GM13976 (cell line): ENCODE results near the gene CDC42BPG.
A peak's percentile ranks its signal among the peaks of the same experiment; 100 is the strongest.

ENCODE experiments used
- DNase-seq: peaks from one replicate; pipeline ENCODE4 v3.0.0; 2012; ENCODE audit warnings: low spot score
- in situ Hi-C: fragments of 300-500 bp; cut with MboI; formaldehyde crosslinking; loops from one replicate; pipeline ENCODE4 v1.12.0; 2022; ENCODE audit warnings: low sequenced_read_pairs, mixed read lengths, inconsistent platforms; ENCODE audit not compliant: unreplicated experiment
- TF ChIP-seq, protein P1 (sequence below): IDR thresholded peaks from 2 replicates; pipeline ENCODE4 v1.5.1; 2012; ENCODE audit warnings: borderline replicate concordance, mild to moderate bottlenecking; ENCODE audit not compliant: insufficient read depth; ENCODE audit errors: extremely low read depth, missing control alignments, control extremely low read depth

The CDC42BPG gene

DNA sequence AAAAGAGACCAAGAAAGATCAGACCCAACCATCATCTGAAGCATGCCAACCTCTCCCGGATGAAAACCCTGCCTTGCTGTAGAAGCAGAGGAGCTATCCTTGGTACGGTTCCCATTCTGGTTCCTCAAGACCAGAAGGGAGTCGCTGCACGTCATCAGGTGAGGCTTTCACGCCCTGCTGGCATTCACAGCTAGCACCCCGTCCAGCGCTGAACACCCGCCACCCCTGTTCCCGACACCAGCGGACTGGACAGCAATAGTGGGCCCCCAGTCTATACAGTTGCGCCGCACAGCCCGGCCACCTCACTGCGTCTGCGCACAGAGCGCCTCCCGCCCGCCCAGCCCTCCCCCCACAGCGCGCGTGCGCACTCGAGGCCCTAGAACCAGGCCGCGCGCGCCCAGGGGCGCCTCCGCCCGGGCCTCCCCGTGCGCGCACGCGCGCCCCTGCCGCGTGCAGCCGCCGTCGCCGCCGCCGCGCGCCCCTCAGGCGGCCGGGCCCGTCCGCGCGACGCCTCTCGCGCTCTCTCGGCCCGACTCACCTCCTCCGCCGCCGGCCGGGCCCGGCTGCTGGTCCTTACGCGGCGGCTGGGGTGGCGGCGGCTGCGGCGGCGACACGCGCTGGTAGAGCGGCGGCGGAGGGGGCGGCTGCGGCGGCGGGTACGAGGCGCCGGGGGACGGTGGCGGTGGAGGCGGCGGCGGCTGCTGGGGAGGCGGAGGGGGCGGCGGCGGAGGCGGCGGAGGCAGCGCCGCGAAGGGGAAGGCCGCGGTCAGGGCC, 66.8 kb downstream of the CDC42BPG start:
- TF ChIP-seq, protein P1, sequence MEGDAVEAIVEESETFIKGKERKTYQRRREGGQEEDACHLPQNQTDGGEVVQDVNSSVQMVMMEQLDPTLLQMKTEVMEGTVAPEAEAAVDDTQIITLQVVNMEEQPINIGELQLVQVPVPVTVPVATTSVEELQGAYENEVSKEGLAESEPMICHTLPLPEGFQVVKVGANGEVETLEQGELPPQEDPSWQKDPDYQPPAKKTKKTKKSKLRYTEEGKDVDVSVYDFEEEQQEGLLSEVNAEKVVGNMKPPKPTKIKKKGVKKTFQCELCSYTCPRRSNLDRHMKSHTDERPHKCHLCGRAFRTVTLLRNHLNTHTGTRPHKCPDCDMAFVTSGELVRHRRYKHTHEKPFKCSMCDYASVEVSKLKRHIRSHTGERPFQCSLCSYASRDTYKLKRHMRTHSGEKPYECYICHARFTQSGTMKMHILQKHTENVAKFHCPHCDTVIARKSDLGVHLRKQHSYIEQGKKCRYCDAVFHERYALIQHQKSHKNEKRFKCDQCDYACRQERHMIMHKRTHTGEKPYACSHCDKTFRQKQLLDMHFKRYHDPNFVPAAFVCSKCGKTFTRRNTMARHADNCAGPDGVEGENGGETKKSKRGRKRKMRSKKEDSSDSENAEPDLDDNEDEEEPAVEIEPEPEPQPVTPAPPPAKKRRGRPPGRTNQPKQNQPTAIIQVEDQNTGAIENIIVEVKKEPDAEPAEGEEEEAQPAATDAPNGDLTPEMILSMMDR = no peak
- in situ Hi-C loops = no loop called here
- peak; percentile 94 for DNase-seq

DNA sequence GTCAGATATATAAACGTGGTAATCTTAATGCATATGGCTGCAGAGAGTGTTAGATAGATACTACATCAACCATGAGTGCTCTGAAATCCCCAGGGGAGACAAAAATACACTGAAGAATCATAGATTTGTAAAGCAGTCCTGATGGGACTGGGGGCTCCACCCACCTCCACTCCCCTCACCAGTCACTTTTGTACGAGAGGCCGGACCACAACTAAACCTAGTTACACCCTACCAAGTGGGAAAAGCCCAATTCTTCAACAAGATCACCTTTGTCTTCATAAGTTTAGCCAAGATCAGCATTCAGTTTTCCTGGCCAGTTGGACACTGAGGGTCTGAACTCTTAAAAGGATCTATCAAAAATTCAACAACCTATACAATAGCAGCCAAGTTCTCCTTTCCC, 67.6 kb downstream of the CDC42BPG start:
- TF ChIP-seq, protein P1 = no peak
- in situ Hi-C loops = no loop called here
- no peak for DNase-seq

DNA sequence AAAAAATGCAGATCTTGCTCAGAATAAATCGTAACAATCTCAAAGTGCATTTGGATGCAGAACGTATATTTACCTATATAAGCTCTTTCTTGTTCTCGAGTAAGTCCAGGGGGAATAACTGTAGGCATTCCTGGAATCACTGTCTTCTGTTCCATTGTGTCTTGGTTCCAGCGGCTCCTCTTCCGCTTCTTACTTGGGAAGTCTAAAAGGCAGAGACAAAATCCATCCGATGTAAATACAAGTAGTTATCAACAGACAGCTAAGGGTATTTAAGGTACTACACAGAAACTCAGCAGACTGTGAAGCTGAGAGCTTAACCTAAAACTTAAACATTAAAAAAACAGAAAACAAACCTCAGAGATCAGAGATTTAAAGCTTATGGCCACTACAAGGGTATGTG, 68.0 kb downstream of the CDC42BPG start:
- in situ Hi-C loops = no loop called here
- no peak for DNase-seq
- TF ChIP-seq, protein P1 = no peak

DNA sequence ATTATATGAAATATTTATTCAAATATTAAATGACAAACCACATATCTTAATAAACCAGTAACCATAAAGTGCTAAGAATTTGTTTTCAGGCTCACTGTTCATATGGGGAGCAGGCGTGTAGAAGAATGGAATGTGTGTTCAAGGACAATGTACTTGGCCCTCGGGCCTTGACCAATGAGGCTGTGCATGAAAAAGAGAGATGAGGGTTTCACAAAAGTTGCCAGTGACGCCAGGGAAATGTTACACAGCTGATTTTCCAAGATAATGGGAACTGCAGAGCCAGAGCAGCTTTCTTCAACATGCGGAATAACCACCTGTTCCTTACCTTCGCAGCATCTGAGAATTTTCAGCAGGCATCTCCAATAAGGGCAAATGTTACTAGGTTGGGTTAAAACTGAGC, 70.3 kb downstream of the CDC42BPG start:
- no peak for DNase-seq
- in situ Hi-C loops = no loop called here
- TF ChIP-seq, protein P1 = no peak
